NCI-H1092 (cell line): ENCODE results near the gene CORIN.
A peak's percentile ranks its signal among the peaks of the same experiment; 100 is the strongest.
"Not testable (repeated sequence)": the region's sequence is repeated elsewhere in the genome, so short reads cannot be mapped to it uniquely, and the experiment has no call there.

Source experiments
- DNase-seq: peaks from one replicate; lab custom pipeline; 2025; lab: John Stamatoyannopoulos, UW

CORIN gene

DNA sequence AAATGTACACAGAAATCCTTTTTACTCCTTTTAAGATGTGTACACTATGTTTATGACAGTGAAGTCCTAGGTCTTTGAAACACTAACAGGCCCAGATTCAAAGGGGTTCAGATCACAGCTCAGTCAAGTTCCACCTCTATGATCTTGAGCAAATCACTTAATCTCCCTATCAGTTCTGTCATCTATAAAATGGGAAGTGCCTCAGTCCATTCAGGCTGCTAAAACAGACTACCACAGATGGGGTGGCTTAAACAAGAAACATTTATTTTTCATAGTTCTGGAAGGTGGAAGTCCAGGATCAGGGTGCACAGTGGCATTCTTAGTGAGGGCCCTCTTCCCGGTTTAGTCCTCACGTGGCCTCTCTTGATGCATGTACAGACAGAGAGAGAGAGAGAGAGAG, 117.1 kb downstream of the CORIN start:
- DNase-seq = no peak

DNA sequence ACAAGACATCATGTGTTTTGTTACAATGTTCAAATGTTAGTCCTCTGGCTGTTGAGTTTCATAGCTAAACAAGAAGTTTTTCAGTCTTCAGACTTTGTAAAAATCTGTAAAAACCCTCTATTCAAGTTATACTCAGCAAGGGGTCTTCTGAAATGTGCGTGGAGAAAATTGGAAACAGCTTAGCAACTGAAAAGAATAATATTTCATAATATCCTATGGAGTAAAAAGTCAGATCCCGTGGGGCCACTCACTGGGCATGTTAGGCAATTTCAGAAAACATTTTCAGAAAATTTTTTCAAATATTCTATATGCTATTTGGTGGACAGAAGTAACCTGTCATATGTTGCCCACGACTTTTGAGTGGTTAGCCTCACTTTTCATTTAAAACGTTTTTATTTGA, 118.3 kb downstream of the CORIN start:
- DNase-seq = no peak

DNA sequence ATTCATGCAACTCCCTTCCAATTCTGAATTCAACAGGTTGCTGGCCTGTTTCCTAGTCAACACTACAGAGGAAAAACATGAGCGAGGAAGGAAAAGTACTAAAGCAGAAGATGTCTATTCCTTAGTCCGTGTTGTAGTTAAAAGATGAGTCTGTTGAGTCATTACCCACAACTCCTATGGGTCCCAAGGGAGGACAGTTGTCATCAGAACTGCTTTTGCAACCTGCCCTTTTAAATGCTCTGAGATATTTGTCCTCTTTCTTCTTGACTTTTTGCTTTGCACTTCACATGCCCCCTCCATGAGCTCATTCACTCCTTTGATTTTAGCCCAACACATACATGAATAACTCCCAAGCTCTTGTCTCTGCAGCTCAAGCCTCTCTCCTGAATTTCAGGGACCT, 119.2 kb downstream of the CORIN start:
- no peak for DNase-seq

GRCh38 chr4:47717188-47717587, 120.7 kb downstream of the CORIN start:
- DNase-seq = no peak

- DNase-seq = no peak
These were observed 122.0 kb downstream of the CORIN start for GRCh38 chr4:47715716-47716416.

DNA sequence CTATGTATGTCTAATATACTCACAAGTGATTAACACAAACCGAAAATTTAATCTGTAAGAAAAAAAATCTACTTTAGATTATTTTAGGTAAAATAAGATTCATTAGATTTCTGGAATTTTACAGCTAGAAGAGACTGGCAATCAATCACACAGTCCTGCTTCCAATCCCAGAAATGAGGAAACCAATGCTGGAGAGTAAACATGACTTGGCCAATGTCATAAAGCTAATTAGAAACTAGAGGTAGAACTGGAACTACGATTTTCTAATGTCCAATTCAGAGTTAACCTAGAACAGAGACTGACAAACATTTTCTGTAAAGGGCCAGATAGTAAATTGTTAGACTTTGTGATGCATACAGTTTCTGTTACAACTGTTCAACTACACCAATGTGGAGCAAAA, 123.6 kb downstream of the CORIN start:
- DNase-seq = no peak

GRCh38 chr4:47713129-47713834, 124.6 kb downstream of the CORIN start:
- no peak for DNase-seq

GRCh38 chr4:47711646-47712045, 126.2 kb downstream of the CORIN start:
- DNase-seq = no peak

DNA sequence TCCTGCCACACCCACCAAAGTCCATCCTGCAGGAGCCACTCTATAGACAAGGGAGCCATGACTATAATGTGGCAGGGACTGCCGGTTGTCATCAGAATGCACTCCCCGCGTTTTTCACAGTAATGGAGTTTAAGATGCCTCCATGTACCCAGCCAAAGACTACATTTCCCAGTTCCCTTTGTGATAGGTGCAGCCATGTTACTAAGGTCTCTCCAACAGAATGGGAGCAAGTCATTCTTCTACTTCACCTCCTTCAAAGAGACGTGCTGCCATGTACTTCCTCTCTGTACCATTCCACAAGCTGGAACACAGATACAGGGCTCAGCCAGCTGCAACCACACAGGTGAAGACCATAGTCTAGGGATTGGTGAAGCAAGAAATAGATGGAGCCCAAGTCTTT, 126.7 kb downstream of the CORIN start:
- no peak for DNase-seq

GRCh38 chr4:47706352-47706751, 131.5 kb downstream of the CORIN start:
- not testable (repeated sequence) for DNase-seq

GRCh38 chr4:47705326-47705981, 132.4 kb downstream of the CORIN start:
- peak; percentile 6 for DNase-seq

- peak; percentile 57 for DNase-seq
These were observed 133.1 kb downstream of the CORIN start for GRCh38 chr4:47704693-47705325.

- no peak for DNase-seq
These were observed 133.9 kb downstream of the CORIN start for GRCh38 chr4:47703956-47704355.

DNA sequence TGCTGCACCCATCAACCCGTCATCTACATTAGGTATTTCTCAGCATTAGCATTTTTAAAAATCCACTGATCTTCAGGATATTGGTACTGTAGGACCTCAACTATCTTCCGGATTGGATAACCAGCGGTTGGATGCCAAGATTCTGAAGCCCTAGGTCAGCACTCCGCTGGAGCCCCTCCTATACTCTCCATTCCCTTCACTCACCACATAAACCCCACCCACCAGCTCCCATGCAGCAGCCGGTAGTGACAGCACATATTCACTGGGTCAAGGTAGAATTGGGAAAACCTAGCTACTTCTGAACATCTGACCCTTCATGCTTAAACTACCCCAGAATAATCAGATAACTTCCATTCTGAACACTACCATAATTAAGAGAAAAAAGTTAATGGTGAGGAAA, 134.9 kb downstream of the CORIN start:
- DNase-seq = no peak

GRCh38 chr4:47701286-47701685, 136.6 kb downstream of the CORIN start:
- no peak for DNase-seq

DNA sequence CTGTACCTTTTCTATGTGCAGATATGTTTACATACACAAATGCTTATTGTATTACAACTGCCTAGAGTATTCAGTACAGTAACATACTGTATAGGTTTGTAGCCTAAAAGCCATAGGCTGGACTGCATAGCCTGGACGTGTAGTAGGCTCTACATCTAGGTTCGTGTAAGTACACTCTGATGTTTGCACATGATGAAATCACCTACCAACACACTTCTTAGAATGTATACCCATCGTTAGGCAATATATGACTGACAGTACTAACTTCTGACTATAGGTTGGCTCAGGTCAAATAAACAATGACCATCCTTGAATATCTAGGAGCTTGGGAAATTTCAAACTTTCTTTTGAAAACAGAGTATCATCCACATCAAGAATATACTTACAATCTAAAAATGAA, 139.0 kb downstream of the CORIN start:
- DNase-seq = no peak

DNA sequence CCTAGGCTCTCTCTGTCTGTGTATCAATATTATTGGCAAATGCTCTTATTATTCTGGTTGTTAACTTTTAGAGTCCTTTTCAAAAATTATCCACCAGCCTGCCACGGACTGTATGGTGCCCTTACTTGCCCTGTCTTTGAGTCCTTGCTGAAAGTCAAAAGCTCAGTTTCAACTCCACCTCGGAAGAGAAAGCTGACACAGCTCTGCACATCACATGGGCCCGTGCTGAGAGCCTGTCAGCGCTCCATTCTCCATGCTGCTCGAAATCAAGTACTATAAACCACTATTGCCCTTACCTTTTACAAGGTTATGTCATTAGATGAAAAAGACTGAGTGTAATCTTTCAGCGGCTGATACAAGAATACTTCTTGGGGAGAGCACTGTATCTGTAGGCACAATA, 141.0 kb downstream of the CORIN start:
- no peak for DNase-seq

DNA sequence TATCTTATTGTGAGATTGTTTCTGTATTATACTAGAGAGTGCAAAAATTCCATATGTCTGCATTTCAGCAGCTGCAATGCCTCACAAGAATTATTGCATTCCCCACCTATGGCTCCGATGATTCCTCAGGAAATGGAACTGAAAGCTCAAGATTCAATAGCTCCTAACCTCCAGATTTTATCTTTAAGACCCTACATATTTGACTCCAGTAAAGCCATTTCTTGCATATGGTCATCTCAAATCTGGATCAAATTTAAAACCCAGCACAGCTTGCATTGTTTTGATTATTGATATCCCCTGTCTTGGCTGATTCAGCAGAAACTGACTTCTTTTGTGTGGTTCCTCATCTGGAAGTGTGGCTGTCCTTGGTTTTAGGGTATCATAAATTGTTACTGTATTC, 142.6 kb downstream of the CORIN start:
- no peak for DNase-seq

DNA sequence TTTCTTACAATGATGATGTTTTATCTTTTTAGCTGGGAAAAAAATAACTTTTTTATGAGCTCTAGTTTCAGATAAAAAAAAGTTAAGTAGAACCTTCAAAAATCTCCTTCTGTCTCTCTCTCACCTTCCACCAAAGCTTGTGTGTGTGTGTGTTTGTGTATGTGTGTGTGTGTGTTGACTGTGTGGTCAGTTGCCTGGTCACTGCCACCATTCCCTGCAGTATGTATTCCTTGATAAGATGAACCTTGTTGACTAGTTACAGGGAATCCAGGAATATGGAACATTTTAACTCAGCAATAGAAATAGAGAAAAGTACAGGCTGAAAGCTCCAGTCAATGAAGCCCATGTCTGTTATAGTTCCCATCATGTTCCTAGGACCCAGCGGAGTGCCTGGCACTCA, 143.5 kb downstream of the CORIN start:
- DNase-seq = no peak

DNA sequence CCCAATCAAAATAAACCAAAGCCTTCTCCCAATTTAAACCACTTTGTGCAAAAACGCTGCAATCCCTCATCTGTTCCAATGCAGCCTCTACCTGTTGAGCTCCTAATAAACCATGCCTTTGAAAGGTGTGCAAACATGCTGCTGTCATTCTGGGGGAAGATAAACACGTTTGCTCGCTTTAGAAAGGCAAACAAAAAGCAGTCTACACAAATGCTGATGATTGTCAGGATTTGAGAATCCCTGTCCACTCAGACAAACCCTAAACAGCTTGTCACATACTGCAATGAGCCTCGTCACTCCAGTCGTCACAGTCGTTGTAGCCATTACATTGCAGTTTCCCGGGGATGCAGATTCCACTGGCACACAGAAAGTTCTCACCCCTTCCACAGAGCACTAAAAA, 145.2 kb downstream of the CORIN start:
- peak; percentile 13 for DNase-seq

- DNase-seq = not testable (repeated sequence)
These were observed 146.0 kb downstream of the CORIN start for GRCh38 chr4:47691757-47692383.

GRCh38 chr4:47690611-47691010, 147.3 kb downstream of the CORIN start:
- no peak for DNase-seq
